Lower lobe of right lung (tissue), 2 donors: Measurements from ENCODE around the gene C20orf202. TPM values are rescaled to one million over a fixed set of nuclear protein-coding genes. Genes with fewer than 3 reads are reported as not detected.

Source experiments
- ATAC-seq, 2 donors: fragments of 200-7000 bp; cut with Tn5 transposase; one replicate each; pipeline ENCODE4 v1.9.1; 2020 to 2022; ENCODE audit warnings: mild to moderate bottlenecking in 2 of 2, moderate library complexity in 2 of 2
- DNase-seq: peaks from one replicate; pipeline ENCODE4 v3.0.0-alpha.2; 2020
- H3K27ac ChIP-seq: fragments of 200-600 bp; one replicate; pipeline ENCODE4 v1.8.0; 2022
- H3K27me3 ChIP-seq: fragments of 200-600 bp; one replicate; pipeline ENCODE4 v1.8.0; 2022; ENCODE audit warnings: low read depth
- H3K36me3 ChIP-seq: fragments of 200-600 bp; one replicate; pipeline ENCODE4 v1.8.0; 2022; ENCODE audit warnings: mild to moderate bottlenecking
- H3K4me1 ChIP-seq: fragments of 200-600 bp; one replicate; pipeline ENCODE4 v1.8.0; 2022
- H3K4me3 ChIP-seq: fragments of 200-600 bp; one replicate; pipeline ENCODE4 v1.8.0; 2022; ENCODE audit warnings: mild to moderate bottlenecking
- H3K9me3 ChIP-seq: fragments of 200-600 bp; one replicate; pipeline ENCODE4 v1.8.0; 2022
- CTCF ChIP-seq: fragments of 200-600 bp; IDR thresholded peaks from one replicate; pipeline ENCODE4 v1.8.0; 2022; ENCODE audit warnings: antibody characterized with exemption, mild to moderate bottlenecking
- intact Hi-C: fragments of 100-400 bp; cut with DNase I; formaldehyde crosslinking; loops from one replicate; pipeline ENCODE4 v1.11.0; 2022
- total RNA-seq: library from RNA; stranded (reverse); fragmentation: NEBNext Ultra II Directional; extraction: Animal tissue kit (Norgen Biotek cat#: 25700); gene quantifications from one replicate; pipeline ENCODE4 v1.2.1, GENCODE V29; 2021
- donor health status: DM: no; HTN: yes; CAD: no; lungs with severe emphysema.

The C20orf202 gene
- total RNA-seq, 1 donor from 2014 or later: 2.1 TPM

GRCh38 chr20:1177680-1178079, 25.6 kb upstream of the C20orf202 start:
- ATAC-seq (peak in 1 of 2 donors; percentile 17), DNase-seq (no peak)
- TF ChIP-seq CTCF: no peak
- Histone ChIP-seq H3K27me3 (no peaks in the 10 kb centered on the region), H3K4me3 (no peak overlapping the region), H3K36me3 (peaks cover 34% of the 10 kb centered on the region), H3K27ac (no peak overlapping the region), H3K4me1 (no peaks in the 10 kb centered on the region), H3K9me3 (no peaks in the 10 kb centered on the region)
- intact Hi-C loops: no loop called here

DNA sequence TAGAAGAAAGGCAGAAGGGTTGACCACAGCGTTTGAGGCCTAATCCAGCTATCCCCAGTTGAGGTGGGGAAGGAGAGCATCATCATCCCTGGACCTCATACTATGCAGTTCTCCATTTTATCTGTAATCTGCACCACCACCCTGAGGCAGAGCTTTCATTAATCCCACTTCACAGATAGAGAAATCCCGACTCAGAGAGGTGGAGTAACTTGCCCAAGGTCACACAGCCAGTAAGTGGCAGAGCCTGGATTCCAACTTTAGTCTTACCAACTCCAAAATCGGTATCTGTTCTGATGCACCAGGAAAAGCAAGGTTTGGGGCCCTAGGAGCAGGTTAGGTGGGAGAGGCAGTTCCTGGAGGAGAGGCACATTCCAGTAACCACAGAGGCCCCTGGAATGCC, 25.2 kb upstream of the C20orf202 start:
- DNase-seq (no peak), ATAC-seq (no peak)
- Histone ChIP-seq H3K9me3 (no peaks in the 10 kb centered on the region), H3K4me1 (no peaks in the 10 kb centered on the region), H3K36me3 (peaks cover 30% of the 10 kb centered on the region), H3K4me3 (no peak overlapping the region), H3K27ac (no peak overlapping the region), H3K27me3 (no peaks in the 10 kb centered on the region)
- no peak for TF ChIP-seq CTCF
- intact Hi-C loops: no loop called here

DNA sequence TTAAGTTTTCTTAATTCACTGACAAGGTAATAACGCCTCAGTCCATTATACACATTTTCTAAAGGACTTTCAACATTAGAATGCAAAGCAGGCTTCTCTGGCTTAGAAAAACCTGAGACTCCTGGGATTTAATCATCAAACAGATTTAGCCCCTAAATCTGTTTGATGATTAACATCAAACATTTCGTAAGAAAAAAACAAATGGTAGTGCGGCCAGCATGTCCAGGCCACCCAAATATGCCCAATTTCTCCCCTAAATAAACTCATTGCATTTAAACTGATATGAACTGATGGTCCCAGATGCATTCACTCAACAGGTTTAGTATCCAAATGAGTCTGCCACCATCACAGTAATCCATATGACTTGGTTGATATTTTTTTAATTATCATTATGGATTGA, 24.6 kb upstream of the C20orf202 start:
- DNase-seq (no peak), ATAC-seq (no peak)
- TF ChIP-seq CTCF: no peak
- intact Hi-C loops: no loop called here
- no peaks in the 10 kb centered on the region for H3K9me3 ChIP-seq
- H3K36me3 ChIP-seq: peaks cover 25% of the 10 kb centered on the region
- no peaks in the 10 kb centered on the region for H3K27me3 ChIP-seq
- no peaks in the 10 kb centered on the region for H3K4me1 ChIP-seq
- H3K4me3 ChIP-seq: no peak overlapping the region
- H3K27ac ChIP-seq: no peak overlapping the region

- intact Hi-C loops: no loop called here
- ATAC-seq (no peak), DNase-seq (no peak)
- Histone ChIP-seq H3K27me3 (peaks cover 15% of the 10 kb centered on the region), H3K27ac (no peak overlapping the region), H3K4me3 (no peak overlapping the region), H3K4me1 (peaks cover 7% of the 10 kb centered on the region), H3K36me3 (peaks cover 11% of the 10 kb centered on the region), H3K9me3 (no peaks in the 10 kb centered on the region)
- no peak for TF ChIP-seq CTCF
Observed at GRCh38 chr20:1180949-1181348, 22.3 kb upstream of the C20orf202 start.

DNA sequence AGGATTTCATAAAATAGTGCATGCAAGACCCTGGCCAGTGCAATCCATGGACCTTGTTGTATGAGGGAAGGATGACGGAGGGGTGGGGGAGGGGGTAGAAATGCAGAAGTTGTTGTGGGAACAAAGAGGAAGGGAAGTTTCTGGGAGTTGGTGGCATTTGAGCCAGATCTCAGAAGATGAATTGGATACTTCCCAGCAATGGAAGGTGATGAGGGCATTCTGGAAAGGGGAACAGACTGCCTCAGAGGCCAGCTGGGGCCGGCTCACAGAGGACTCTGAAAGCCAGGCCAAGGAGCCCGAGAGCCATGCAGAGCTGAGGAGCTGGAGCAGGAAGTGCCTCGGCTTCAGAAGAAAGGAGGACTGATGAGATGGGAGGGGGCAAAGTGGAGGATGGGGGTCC, 21.1 kb upstream of the C20orf202 start:
- peaks cover 16% of the 10 kb centered on the region for H3K27me3 ChIP-seq
- H3K4me3 ChIP-seq: no peak overlapping the region
- intact Hi-C loops: no loop called here
- peaks cover 10% of the 10 kb centered on the region for H3K4me1 ChIP-seq
- no peak overlapping the region for H3K27ac ChIP-seq
- no peaks in the 10 kb centered on the region for H3K36me3 ChIP-seq
- ATAC-seq (no peak), DNase-seq (no peak)
- no peak for TF ChIP-seq CTCF
- H3K9me3 ChIP-seq: no peaks in the 10 kb centered on the region

- no peak overlapping the region for H3K4me3 ChIP-seq
- no peak for ATAC-seq
- no peak overlapping the region for H3K27ac ChIP-seq
- no peaks in the 10 kb centered on the region for H3K36me3 ChIP-seq
- DNase-seq: no peak
- H3K9me3 ChIP-seq: no peaks in the 10 kb centered on the region
- no peak for TF ChIP-seq CTCF
- H3K27me3 ChIP-seq: peaks cover 16% of the 10 kb centered on the region
- H3K4me1 ChIP-seq: peaks cover 18% of the 10 kb centered on the region
- intact Hi-C loops: no loop called here
Observed at GRCh38 chr20:1183153-1183552, 20.1 kb upstream of the C20orf202 start.
